Measurements from ENCODE around the gene PHF13. TPM values are rescaled to one million over a fixed set of nuclear protein-coding genes. Genes with fewer than 3 reads are reported as not detected.

The PHF13 gene
- total RNA-seq (2022; extraction: Qiagen RNA extraction) = 8.0 to 11.6 TPM (median 9.5 TPM) in 5 replicates

GRCh38 chr1:6613361-6614018, at the start of gene PHF13:
TSS of gene PHF13 (plus strand) at chr1:6613731. CDS start at chr1:6614067, 336 bp downstream.

GRCh38 chr1:6579374-6580118, 34.0 kb upstream of the PHF13 start, which contains the start of gene ZBTB48:
TSS of gene ZBTB48 (plus strand) at chr1:6579994. CDS start at chr1:6580610, 616 bp downstream.

GRCh38 chr1:6602669-6603237, 10.8 kb upstream of the PHF13 start, which contains the start of gene KLHL21:
TSS of gene KLHL21 (minus strand) at chr1:6602869. CDS start at chr1:6602817, 52 bp downstream.

GRCh38 chr1:6624710-6625583, 11.4 kb downstream of the PHF13 start, which contains the start of gene THAP3:
TSS of gene THAP3 (plus strand) at chr1:6624868. CDS start at chr1:6625219, 351 bp downstream.

Other genes with a start within 250 kb of the PHF13 start
- 68.7 to 103 TPM (median 91.2 TPM) in 5 replicates for gene ACOT7, start 220.0 kb upstream of the PHF13 start, total RNA-seq (2022; extraction: Qiagen RNA extraction)
- gene HES2, start 193.8 kb upstream of the PHF13 start, total RNA-seq (2022; extraction: Qiagen RNA extraction) = 2.6 to 5.7 TPM (median 5.2 TPM) in 5 replicates
- 0.55 to 1.0 TPM (median 0.68 TPM) in 5 replicates for gene ESPN, start 189.0 kb upstream of the PHF13 start, total RNA-seq (2022; extraction: Qiagen RNA extraction)
- 2.3 to 4.9 TPM (median 3.4 TPM) in 5 replicates for gene TNFRSF25, start 147.6 kb upstream of the PHF13 start, total RNA-seq (2022; extraction: Qiagen RNA extraction)
- 2.6 to 4.9 TPM (median 3.3 TPM) in 5 replicates for gene PLEKHG5, start 122.1 kb upstream of the PHF13 start, total RNA-seq (2022; extraction: Qiagen RNA extraction)
- 3.5 to 4.9 TPM (median 3.9 TPM) in 5 replicates for gene NOL9, start 59.2 kb upstream of the PHF13 start, total RNA-seq (2022; extraction: Qiagen RNA extraction)
- not detected in 5 replicates for gene TAS1R1, start 58.4 kb upstream of the PHF13 start, total RNA-seq (2022; extraction: Qiagen RNA extraction)
- 12.0 to 18.4 TPM (median 17.1 TPM) in 5 replicates for gene ZBTB48, start 33.7 kb upstream of the PHF13 start, total RNA-seq (2022; extraction: Qiagen RNA extraction)
- gene KLHL21, start 10.9 kb upstream of the PHF13 start, total RNA-seq (2022; extraction: Qiagen RNA extraction) = 14.9 to 25.9 TPM (median 21.8 TPM) in 5 replicates
- 14.3 to 18.9 TPM (median 16.6 TPM) in 5 replicates for gene THAP3, start 11.1 kb downstream of the PHF13 start, total RNA-seq (2022; extraction: Qiagen RNA extraction)
- gene DNAJC11, start 88.1 kb downstream of the PHF13 start, total RNA-seq (2022; extraction: Qiagen RNA extraction) = 32.3 to 35.5 TPM (median 33.0 TPM) in 5 replicates
- gene CAMTA1, start 171.7 kb downstream of the PHF13 start, total RNA-seq (2022; extraction: Qiagen RNA extraction) = 60.7 to 71.7 TPM (median 69.2 TPM) in 5 replicates

All from A549 treated with Mapracorat at 1 μM for 4 hours (cell line).